DOHH2 (cell line): ENCODE data around the gene SLC28A1.

ENCODE experiments used
- H3F3A ChIP-seq: fragments of 200-600 bp; sonication (generic), shearing (Covaris generic); 2 replicates; pipeline ENCODE4 v1.6.0; 2016; ENCODE audit warnings: antibody characterized with exemption, mild to moderate bottlenecking; ENCODE audit not compliant: control insufficient read depth, insufficient read depth
- H3K27ac ChIP-seq: fragments of 200-600 bp; sonication (generic); 2 replicates; pipeline ENCODE4 v1.5.1; 2014; ENCODE audit warnings: low read depth, mild to moderate bottlenecking, low read length, moderate library complexity
- H3K27me3 ChIP-seq: fragments of 200-600 bp; sonication (generic); 2 replicates; pipeline ENCODE4 v1.6.1; 2014; ENCODE audit warnings: mild to moderate bottlenecking, low read length, mixed read lengths; ENCODE audit not compliant: control insufficient read depth
- H3K36me3 ChIP-seq: fragments of 200-600 bp; sonication (generic); 2 replicates; pipeline ENCODE4 v1.6.1; 2014; ENCODE audit warnings: mild to moderate bottlenecking, low read length, moderate library complexity, mixed read lengths; ENCODE audit not compliant: control insufficient read depth
- H3K4me1 ChIP-seq: fragments of 200-600 bp; sonication (generic); 2 replicates; pipeline ENCODE4 v1.6.1; 2014; ENCODE audit warnings: mild to moderate bottlenecking, low read length, mixed read lengths; ENCODE audit not compliant: control insufficient read depth
- H3K4me2 ChIP-seq: fragments of 200-600 bp; sonication (generic); 2 replicates; pipeline ENCODE4 v1.6.0; 2014; ENCODE audit warnings: mild to moderate bottlenecking, low read length, moderate library complexity
- H3K4me3 ChIP-seq: fragments of 200-600 bp; sonication (generic); 2 replicates; pipeline ENCODE4 v1.5.1; 2014; ENCODE audit warnings: mild to moderate bottlenecking, low read length, mixed read lengths
- H3K79me2 ChIP-seq: fragments of 200-600 bp; sonication (generic); 2 replicates; pipeline ENCODE4 v1.6.1; 2014; ENCODE audit warnings: mild to moderate bottlenecking, low read length, mixed read lengths; ENCODE audit not compliant: control insufficient read depth
- H3K9me2 ChIP-seq: fragments of 200-600 bp; sonication (generic); replicated peaks from 2 replicates; pipeline ENCODE4 v1.6.1; 2014; ENCODE audit warnings: mild to moderate bottlenecking, low read length, mixed read lengths; ENCODE audit not compliant: control insufficient read depth
- H3K9me3 ChIP-seq: fragments of 200-600 bp; sonication (generic); 2 replicates; pipeline ENCODE4 v1.6.1; 2014; ENCODE audit warnings: antibody characterized with exemption, low read length, mixed read lengths; ENCODE audit not compliant: control insufficient read depth, insufficient read depth
- H4K20me1 ChIP-seq: fragments of 200-600 bp; sonication (generic); 2 replicates; pipeline ENCODE4 v1.6.0; 2014; ENCODE audit warnings: low read depth, mild to moderate bottlenecking, antibody characterized with exemption, low read length, moderate library complexity; ENCODE audit not compliant: control insufficient read depth, insufficient read depth
- EZH2phosphoT487 ChIP-seq: fragments of 200-600 bp; sonication (generic); IDR thresholded peaks from 2 replicates; pipeline ENCODE4 v1.6.1; 2017; ENCODE audit warnings: borderline replicate concordance, mild to moderate bottlenecking, antibody characterized with exemption, low read length, moderate library complexity, mixed read lengths
- TF ChIP-seq, protein P1 (sequence below): fragments of 200-600 bp; sonication (generic); IDR thresholded peaks from one replicate; pipeline ENCODE4 v1.5.1; 2014; ENCODE audit warnings: antibody characterized with exemption, mild to moderate bottlenecking, low read depth, low read length; ENCODE audit not compliant: poor library complexity, severe bottlenecking

Gene SLC28A1

DNA sequence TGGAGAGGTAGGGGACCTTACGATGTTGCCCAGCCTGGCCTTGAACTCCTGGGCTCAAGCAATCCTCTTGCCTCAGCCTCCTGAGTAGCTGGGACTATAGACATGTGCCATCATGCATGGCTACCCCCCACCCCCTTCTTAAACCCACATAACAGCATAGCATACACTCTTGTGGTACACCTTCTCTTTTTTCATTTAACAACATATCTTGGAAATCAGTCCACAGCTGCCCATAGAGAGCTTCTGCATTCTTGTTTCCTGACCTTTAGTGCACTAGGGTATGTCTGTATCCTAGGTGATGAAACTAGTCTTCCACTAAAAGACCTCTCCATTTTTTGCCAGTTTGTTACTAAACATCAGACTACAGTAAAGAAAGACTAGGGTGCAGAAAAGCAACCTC lies 33.0 kb downstream of the SLC28A1 start:
- Histone ChIP-seq H3K27ac (no peak overlapping the region), H3K4me2 (no peak overlapping the region)
- TF ChIP-seq, protein P1, sequence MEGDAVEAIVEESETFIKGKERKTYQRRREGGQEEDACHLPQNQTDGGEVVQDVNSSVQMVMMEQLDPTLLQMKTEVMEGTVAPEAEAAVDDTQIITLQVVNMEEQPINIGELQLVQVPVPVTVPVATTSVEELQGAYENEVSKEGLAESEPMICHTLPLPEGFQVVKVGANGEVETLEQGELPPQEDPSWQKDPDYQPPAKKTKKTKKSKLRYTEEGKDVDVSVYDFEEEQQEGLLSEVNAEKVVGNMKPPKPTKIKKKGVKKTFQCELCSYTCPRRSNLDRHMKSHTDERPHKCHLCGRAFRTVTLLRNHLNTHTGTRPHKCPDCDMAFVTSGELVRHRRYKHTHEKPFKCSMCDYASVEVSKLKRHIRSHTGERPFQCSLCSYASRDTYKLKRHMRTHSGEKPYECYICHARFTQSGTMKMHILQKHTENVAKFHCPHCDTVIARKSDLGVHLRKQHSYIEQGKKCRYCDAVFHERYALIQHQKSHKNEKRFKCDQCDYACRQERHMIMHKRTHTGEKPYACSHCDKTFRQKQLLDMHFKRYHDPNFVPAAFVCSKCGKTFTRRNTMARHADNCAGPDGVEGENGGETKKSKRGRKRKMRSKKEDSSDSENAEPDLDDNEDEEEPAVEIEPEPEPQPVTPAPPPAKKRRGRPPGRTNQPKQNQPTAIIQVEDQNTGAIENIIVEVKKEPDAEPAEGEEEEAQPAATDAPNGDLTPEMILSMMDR, result no peak
- TF ChIP-seq EZH2phosphoT487, result no peak

GRCh38 chr15:84919106-84919667 lies 34.7 kb downstream of the SLC28A1 start:
- Histone ChIP-seq H3K4me2 (no peak overlapping the region), H3K27ac (no peak overlapping the region), H3K4me1 (peaks cover 11% of the 10 kb centered on the region)

More for the DNA sequence above, 33.0 kb downstream of the SLC28A1 start:
- Histone ChIP-seq H3F3A (no peaks in the 10 kb centered on the region), H4K20me1 (no peaks in the 10 kb centered on the region), H3K9me3 (no peaks in the 10 kb centered on the region), H3K79me2 (no peaks in the 10 kb centered on the region), H3K9me2 (no peaks in the 10 kb centered on the region), H3K4me1 (peaks cover 11% of the 10 kb centered on the region), H3K4me3 (no peak overlapping the region), H3K36me3 (no peaks in the 10 kb centered on the region), H3K27me3 (peaks cover 17% of the 10 kb centered on the region)

GRCh38 chr15:84921121-84921520 lies 36.7 kb downstream of the SLC28A1 start:
- Histone ChIP-seq H3F3A (no peaks in the 10 kb centered on the region), H3K36me3 (no peaks in the 10 kb centered on the region), H3K9me3 (no peaks in the 10 kb centered on the region), H3K4me2 (no peak overlapping the region), H4K20me1 (no peaks in the 10 kb centered on the region), H3K79me2 (no peaks in the 10 kb centered on the region), H3K4me3 (no peak overlapping the region), H3K27ac (no peak overlapping the region), H3K4me1 (no peaks in the 10 kb centered on the region), H3K9me2 (no peaks in the 10 kb centered on the region), H3K27me3 (peaks cover 9% of the 10 kb centered on the region)
- no peak for TF ChIP-seq EZH2phosphoT487
- TF ChIP-seq, protein P1, result no peak

More at GRCh38 chr15:84919106-84919667, 34.7 kb downstream of the SLC28A1 start:
- Histone ChIP-seq H3K9me3 (no peaks in the 10 kb centered on the region), H3K4me3 (no peak overlapping the region), H3K36me3 (no peaks in the 10 kb centered on the region), H3K79me2 (no peaks in the 10 kb centered on the region), H3K9me2 (no peaks in the 10 kb centered on the region), H3F3A (no peaks in the 10 kb centered on the region), H4K20me1 (no peaks in the 10 kb centered on the region), H3K27me3 (peaks cover 17% of the 10 kb centered on the region)
- no peak for TF ChIP-seq EZH2phosphoT487
- TF ChIP-seq, protein P1, result no peak
